DMS79 treated with DMSO at 0.1 percent for 48 hours (cell line): ENCODE data around the gene TAMALIN.

ENCODE experiments used
- DNase-seq: peaks from one replicate; lab custom pipeline; 2025; lab: John Stamatoyannopoulos, UW

TAMALIN gene

GRCh38 chr12:52037248-52037861, 30.6 kb downstream of the TAMALIN start:
- no peak for DNase-seq

- DNase-seq = no peak
These were observed 31.7 kb downstream of the TAMALIN start for GRCh38 chr12:52038447-52038846.

GRCh38 chr12:52041035-52041434, 34.3 kb downstream of the TAMALIN start:
- no peak for DNase-seq

GRCh38 chr12:52041695-52042123, 35.0 kb downstream of the TAMALIN start:
- DNase-seq = no peak

GRCh38 chr12:52042706-52043385, 36.1 kb downstream of the TAMALIN start:
- DNase-seq = no peak

GRCh38 chr12:52043386-52044212, 36.9 kb downstream of the TAMALIN start:
- DNase-seq = no peak

- no peak for DNase-seq
These were observed 37.7 kb downstream of the TAMALIN start for GRCh38 chr12:52044292-52044983.

- DNase-seq = no peak
These were observed 39.1 kb downstream of the TAMALIN start for GRCh38 chr12:52045794-52046199.

GRCh38 chr12:52046859-52047258, 40.1 kb downstream of the TAMALIN start:
- DNase-seq = no peak

- DNase-seq = no peak
These were observed 42.5 kb downstream of the TAMALIN start for GRCh38 chr12:52049286-52049685.

- no peak for DNase-seq
These were observed 42.9 kb downstream of the TAMALIN start for GRCh38 chr12:52049688-52050087.

- DNase-seq = no peak
These were observed 43.5 kb downstream of the TAMALIN start for GRCh38 chr12:52050116-52050757.

- DNase-seq = peak; percentile 34
These were observed 44.2 kb downstream of the TAMALIN start, which contains the start of gene NR4A1 for GRCh38 chr12:52050758-52051541. NR4A1 (plus strand) TSS chr12:52051442; CDS start chr12:52054329, 2,887 bp downstream.

- DNase-seq = no peak
These were observed 45.9 kb downstream of the TAMALIN start for GRCh38 chr12:52052468-52053186.

GRCh38 chr12:52053536-52054209, 46.9 kb downstream of the TAMALIN start:
- DNase-seq = no peak

GRCh38 chr12:52054231-52054832, 47.6 kb downstream of the TAMALIN start:
- DNase-seq = no peak

- no peak for DNase-seq
These were observed 48.3 kb downstream of the TAMALIN start for GRCh38 chr12:52054833-52055730.
